HG02943 (cell line): ENCODE data around the gene WDFY4.

Experiments used
- ATAC-seq: cut with Tn5 transposase; IDR thresholded peaks from one replicate; pipeline ENCODE4 v1.9.1; 2021; ENCODE audit warnings: mild to moderate bottlenecking, low read depth, moderate library complexity; ENCODE audit not compliant: unreplicated experiment

WDFY4 gene

GRCh38 chr10:48957361-48958151, 272.9 kb downstream of the WDFY4 start:
- no peak for ATAC-seq

GRCh38 chr10:48958598-48959190, 274.0 kb downstream of the WDFY4 start:
- no peak for ATAC-seq

- ATAC-seq: no peak
Measured at GRCh38 chr10:48964038-48964437, 279.4 kb downstream of the WDFY4 start.

GRCh38 chr10:48965460-48965859, 280.8 kb downstream of the WDFY4 start:
- ATAC-seq: no peak

- no peak for ATAC-seq
Measured at GRCh38 chr10:48968036-48968435, 283.4 kb downstream of the WDFY4 start.

- no peak for ATAC-seq
Measured at GRCh38 chr10:48970046-48970445, 285.4 kb downstream of the WDFY4 start.

- ATAC-seq: no peak
Measured at GRCh38 chr10:48970654-48971053, 286.0 kb downstream of the WDFY4 start.

GRCh38 chr10:48973065-48973464, 288.4 kb downstream of the WDFY4 start:
- no peak for ATAC-seq

- no peak for ATAC-seq
Measured at GRCh38 chr10:48974510-48975156, 290.0 kb downstream of the WDFY4 start.

- no peak for ATAC-seq
Measured at GRCh38 chr10:48976196-48976595, 291.5 kb downstream of the WDFY4 start.

GRCh38 chr10:48978318-48978717, 293.6 kb downstream of the WDFY4 start:
- no peak for ATAC-seq

- no peak for ATAC-seq
Measured at GRCh38 chr10:48981310-48981907, 296.7 kb downstream of the WDFY4 start.

GRCh38 chr10:48982584-48982983, 297.9 kb downstream of the WDFY4 start:
- ATAC-seq: no peak

GRCh38 chr10:48983648-48984351, 299.1 kb downstream of the WDFY4 start:
- no peak for ATAC-seq

- ATAC-seq: no peak
Measured at GRCh38 chr10:48985621-48986158, 301.0 kb downstream of the WDFY4 start.

- no peak for ATAC-seq
Measured at GRCh38 chr10:48990226-48990625, 305.6 kb downstream of the WDFY4 start.

GRCh38 chr10:48993627-48994026, 309.0 kb downstream of the WDFY4 start:
- ATAC-seq: no peak

- no peak for ATAC-seq
Measured at GRCh38 chr10:48996329-48996728, 311.7 kb downstream of the WDFY4 start.

GRCh38 chr10:48999346-48999745, 314.7 kb downstream of the WDFY4 start:
- no peak for ATAC-seq
